GM12878 (cell line): Measurements from ENCODE around the gene CCL4. TPM values are rescaled to one million over a fixed set of nuclear protein-coding genes. Genes with fewer than 3 reads are reported as not detected.
A peak's percentile ranks its signal among the peaks of the same experiment; 100 is the strongest.

Experiments used
- ATAC-seq: fragments of 200-7000 bp; cut with Tn5 transposase; 3 replicates; pipeline ENCODE4 v1.9.1; 2020; ENCODE audit warnings: mild to moderate bottlenecking, moderate library complexity
- BruUV-seq: library from RNA; stranded (reverse); fragments of 400-500 nt; replicated peaks from 2 replicates; lab custom pipeline; 2021; lab: Mats Ljungman, UMichigan
- CTCF ChIA-PET: fragments of 300-600 bp; sonication (Branson Sonifier 250); formaldehyde crosslinking; extraction: SDS; loops from one replicate; lab custom pipeline; 2021; ENCODE audit warnings: inconsistent platforms; lab: Yijun Ruan, JAX
- POLR2A ChIA-PET: fragments of 350-600 bp; formaldehyde crosslinking; extraction: SDS; loops from one replicate; lab custom pipeline; 2021; ENCODE audit warnings: inconsistent platforms; lab: Charles Lee
- RAD21 ChIA-PET: fragments of 300-600 bp; sonication (Branson Sonifier 250); formaldehyde crosslinking; loops from one replicate; lab custom pipeline; 2023; ENCODE audit warnings: antibody characterized with exemption; ENCODE audit not compliant: unreplicated experiment; lab: Charles Lee
- SMC1A ChIA-PET: fragments of 300-600 bp; sonication (Branson Sonifier 250); formaldehyde crosslinking; loops from one replicate; lab custom pipeline; 2023; ENCODE audit not compliant: unreplicated experiment, uncharacterized antibody; lab: Charles Lee
- DNase-seq: peaks from one replicate; pipeline ENCODE4 v3.0.0-alpha.2; 2011; ENCODE audit warnings: low read depth, low spot score
- FAIRE-seq: peaks from 3 replicates; lab custom pipeline; 2011; peaks lifted over from hg19 to GRCh38; lab: Jason Lieb, UNC
- H2AFZ ChIP-seq: 2 replicates; pipeline ENCODE4 v1.6.0; 2011; ENCODE audit warnings: low read depth, low read length, control low read depth; ENCODE audit not compliant: control insufficient read depth
- H3K27ac ChIP-seq: 2 replicates; pipeline ENCODE4 v1.5.1; 2011; ENCODE audit warnings: control low read depth; ENCODE audit not compliant: control insufficient read depth, insufficient read depth
- H3K27me3 ChIP-seq, 2 experiments: replicated peaks in 1 of 2; 2 replicates each; pipeline versions ENCODE4 v1.6.0 to v1.6.1; 2011; ENCODE audit warnings: low read length in 1 of 2; ENCODE audit not compliant: control insufficient read depth in 2 of 2, insufficient read depth in 2 of 2
- H3K36me3 ChIP-seq, 2 experiments: 2 replicates each; pipeline ENCODE4 v1.5.1; 2011; ENCODE audit warnings: low read length in 1 of 2; ENCODE audit not compliant: control insufficient read depth in 2 of 2, insufficient read depth in 2 of 2
- H3K4me1 ChIP-seq: 2 replicates; pipeline ENCODE4 v1.6.1; 2011; ENCODE audit warnings: mild to moderate bottlenecking, low read length, moderate library complexity, mixed read lengths; ENCODE audit not compliant: control insufficient read depth, insufficient read depth
- H3K4me2 ChIP-seq: 2 replicates; pipeline ENCODE4 v1.6.0; 2011; ENCODE audit warnings: control low read depth; ENCODE audit not compliant: control insufficient read depth, insufficient read depth
- H3K4me3 ChIP-seq: fragments of 200-600 bp; sonication (generic); 2 replicates; pipeline ENCODE4 v1.5.1; 2016
- H3K79me2 ChIP-seq: 2 replicates; pipeline ENCODE4 v1.6.0; 2011; ENCODE audit warnings: low read length; ENCODE audit not compliant: control insufficient read depth, insufficient read depth
- H3K9ac ChIP-seq: 2 replicates; pipeline ENCODE4 v1.8.0; 2011; ENCODE audit warnings: low read length, control low read depth, mixed read lengths; ENCODE audit not compliant: control insufficient read depth, insufficient read depth
- H3K9me3 ChIP-seq: replicated peaks from 3 replicates; pipeline ENCODE4 v1.5.1; 2011; ENCODE audit warnings: mild to moderate bottlenecking, low read length; ENCODE audit not compliant: control insufficient read depth, insufficient read depth
- H4K20me1 ChIP-seq: 2 replicates; pipeline ENCODE4 v1.6.0; 2011; ENCODE audit not compliant: control insufficient read depth, insufficient read depth
- CBFB ChIP-seq: IDR thresholded peaks from 2 replicates; pipeline ENCODE4 v1.6.1; 2016; ENCODE audit warnings: antibody characterized with exemption, low read depth
- DPF2 ChIP-seq: fragments of 450-650 bp; IDR thresholded peaks from 2 replicates; pipeline ENCODE4 v1.6.1; 2017; ENCODE audit warnings: mild to moderate bottlenecking
- EED ChIP-seq: sonication (generic); IDR thresholded peaks from 2 replicates; pipeline ENCODE4 v1.6.1; 2016; ENCODE audit warnings: antibody characterized with exemption, low read depth
- IKZF1 ChIP-seq: fragments of 450-650 bp; conservative IDR thresholded peaks from 2 replicates; pipeline ENCODE4 v1.6.1; 2017; ENCODE audit warnings: antibody characterized with exemption, mild to moderate bottlenecking
- IKZF2 ChIP-seq, 2 experiments: fragments of 450-650 bp; IDR thresholded peaks; 2 replicates each; pipeline ENCODE4 v1.6.1; 2017; ENCODE audit warnings: mild to moderate bottlenecking in 2 of 2, moderate library complexity in 2 of 2
- MTA3 ChIP-seq: IDR thresholded peaks from 2 replicates; pipeline ENCODE4 v1.6.1; 2012; ENCODE audit warnings: low read length, inconsistent platforms, borderline replicate concordance
- NFXL1 ChIP-seq: fragments of 450-650 bp; IDR thresholded peaks from 2 replicates; pipeline ENCODE4 v1.6.1; 2017; ENCODE audit warnings: antibody characterized with exemption, mild to moderate bottlenecking, borderline replicate concordance
- NR2C2 ChIP-seq: IDR thresholded peaks from 2 replicates; pipeline ENCODE4 v1.6.1; 2011; ENCODE audit warnings: borderline replicate concordance, low read depth; ENCODE audit not compliant: control insufficient read depth, insufficient read length
- POLR2A ChIP-seq: IDR thresholded peaks from 2 replicates; pipeline ENCODE4 v1.6.1; 2011; ENCODE audit warnings: low read depth, mild to moderate bottlenecking, low read length
- RELA ChIP-seq: fragments of 450-650 bp; IDR thresholded peaks from 2 replicates; pipeline ENCODE4 v1.8.0; 2014; ENCODE audit warnings: borderline replicate concordance; ENCODE audit not compliant: partially characterized antibody
- SIX5 ChIP-seq: IDR thresholded peaks from 2 replicates; pipeline ENCODE4 v1.6.1; 2011; ENCODE audit warnings: mild to moderate bottlenecking, low read depth, low read length, moderate library complexity; ENCODE audit not compliant: severe bottlenecking
- TARDBP ChIP-seq: IDR thresholded peaks from 2 replicates; pipeline ENCODE4 v1.6.1; 2016; ENCODE audit warnings: borderline replicate concordance
- WRNIP1 ChIP-seq: IDR thresholded peaks from 2 replicates; pipeline ENCODE4 v1.6.1; 2011; ENCODE audit warnings: low read depth, low read length, improper control_type of control experiment, borderline replicate concordance
- ZNF207 ChIP-seq: fragments of 450-650 bp; IDR thresholded peaks from 2 replicates; pipeline ENCODE4 v1.6.1; 2014; ENCODE audit warnings: antibody characterized with exemption, mild to moderate bottlenecking, borderline replicate concordance
- WGBS: methylation state at CpG from one replicate; pipeline ENCODE4 v1.1.6; 2016; ENCODE audit warnings: low lambda C conversion rate; ENCODE audit not compliant: insufficient replicate concordance, insufficient coverage; ENCODE audit errors: missing lambda C conversion rate; 5-methylcytosine and 5-hydroxymethylcytosine counted together
- in situ Hi-C: fragments of 300-500 bp; cut with MboI; formaldehyde crosslinking; loops from 9 replicates; pipeline ENCODE4 v1.14.3; 2018; ENCODE audit warnings: mixed read lengths
- intact Hi-C: fragments of 100-400 bp; cut with micrococcal nuclease; formaldehyde crosslinking; loops from one replicate; pipeline ENCODE4 v1.14.2; 2022; ENCODE audit not compliant: unreplicated experiment
- polyA plus RNA-seq, 11 experiments: library from polyadenylated mRNA; depleted of rRNA in 4 of 11; unstranded in 6 of 11; stranded (reverse) in 5 of 11; fragments of >200 nt; fragmentation: Nextera tagmentation in 4 of 11; fragmentation: Illumina TruSeq in 1 of 11; extraction: Ambion mirVana in 4 of 11; extraction: Trizol in 1 of 11; gene quantifications; 1 replicate in 1 of 11; 2 replicates in 10 of 11; pipeline versions ENCODE4 v1.2.1 to v1.2.3, GENCODE V29; 2011 to 2016; ENCODE audit warnings: inconsistent platforms in 2 of 11, missing spikeins in 2 of 11, low read depth in 1 of 11
- total RNA-seq, 4 experiments: library from RNA; depleted of rRNA in 3 of 4; stranded (reverse); fragments of >200 nt in 3 of 4; fragmentation: Illumina TruSeq in 1 of 4; extraction: Trizol in 1 of 4; gene quantifications; 2 replicates each; pipeline versions ENCODE4 v1.2.1 to v1.2.3, GENCODE V29; 2013 to 2021
- TF ChIP-seq, protein P1 (sequence below): fragments of 450-650 bp; IDR thresholded peaks from 2 replicates; pipeline ENCODE4 v1.6.1; 2017; ENCODE audit warnings: mild to moderate bottlenecking

Gene CCL4
- total and polyA plus RNA-seq, 10 of the 15 experiments (the other 5 are each of a cell fraction or from before 2014, with no cell fraction given), result 18.7 to 741 (median 79.4) TPM

DNA sequence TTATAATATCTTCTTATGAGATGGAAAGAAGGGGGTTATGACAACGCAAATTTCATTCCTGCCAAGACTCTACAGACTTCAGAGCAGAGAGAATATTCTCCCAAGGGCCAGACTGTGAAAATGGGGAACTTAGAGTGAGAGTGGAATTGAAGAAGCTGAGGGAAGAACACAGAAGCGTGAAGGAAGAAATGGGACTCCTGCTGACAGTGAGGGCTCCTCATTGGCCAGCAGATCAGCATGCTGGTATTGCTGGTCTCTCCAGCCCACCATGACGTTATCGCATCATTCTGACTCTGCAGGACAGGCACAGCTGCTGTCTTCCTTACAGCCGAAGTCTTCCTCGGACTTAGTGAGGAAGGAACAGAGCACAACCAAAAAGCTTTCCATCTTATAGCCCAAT, 24.3 kb downstream of the CCL4 start:
- Histone ChIP-seq H3K4me1 (peaks cover 30% of the 10 kb centered on the region), H2AFZ (peak overlapping the region; percentile 40; the same call in 1 of the 2 replicates), H4K20me1 (no peaks in the 10 kb centered on the region), H3K36me3 (no peaks in the 10 kb centered on the region), H3K79me2 (no peaks in the 10 kb centered on the region), H3K9me3 (peaks cover 18% of the 10 kb centered on the region), H3K4me2 (0 out of 2 replicates have a peak overlapping the region, but pooled peaks have one; percentile 63), H3K4me3 (no peak overlapping the region), H3K9ac (no peak overlapping the region), H3K27ac (no peak overlapping the region)
- 91% methylated on average over 6 of the region's 6 CpGs for WGBS
- BruUV-seq, result no TSS peak
- ChIA-PET SMC1A (interaction anchor here (1.2 to 11.5 kb wide), 7 partner anchors 8 to 357 kb away, joined by 4 to 128 read pairs (median 8); partner anchors contain the start of genes CCL3 and CCL4), CTCF (interaction anchor here (0.8 to 2.7 kb wide), 10 partner anchors 9 to 319 kb away, joined by 3 to 13 read pairs (median 3); partner anchors contain the start of genes CCL3 and TAF15), POLR2A (interaction anchor here (1.4 to 4.4 kb wide), 2 partner anchors 8 to 10 kb away, joined by 7 to 16 read pairs; no protein-coding TSS in a partner anchor), RAD21 (interaction anchor here (1.1 to 4.5 kb wide), 6 partner anchors 9 to 158 kb away, joined by 3 to 28 read pairs (median 4); partner anchors contain the start of gene CCL3)
- ATAC-seq, result no peak
- TF ChIP-seq IKZF2 (IDR thresholded peaks at IDR 0.05) (no peak), EED (0 out of 2 replicates have a peak, but pooled peaks have one; percentile 19)
- TF ChIP-seq, all 136 proteins: peak for 1
- DNase-seq, result no peak
- in situ Hi-C loops (loop anchor here (25.0 kb wide), 1 partner anchor 359 kb away; the partner anchor contains the start of gene ZNHIT3), intact Hi-C loops (no loop called here)
- no peak for FAIRE-seq
- H3K27me3 ChIP-seq, result no peaks in the 10 kb centered on the region

DNA sequence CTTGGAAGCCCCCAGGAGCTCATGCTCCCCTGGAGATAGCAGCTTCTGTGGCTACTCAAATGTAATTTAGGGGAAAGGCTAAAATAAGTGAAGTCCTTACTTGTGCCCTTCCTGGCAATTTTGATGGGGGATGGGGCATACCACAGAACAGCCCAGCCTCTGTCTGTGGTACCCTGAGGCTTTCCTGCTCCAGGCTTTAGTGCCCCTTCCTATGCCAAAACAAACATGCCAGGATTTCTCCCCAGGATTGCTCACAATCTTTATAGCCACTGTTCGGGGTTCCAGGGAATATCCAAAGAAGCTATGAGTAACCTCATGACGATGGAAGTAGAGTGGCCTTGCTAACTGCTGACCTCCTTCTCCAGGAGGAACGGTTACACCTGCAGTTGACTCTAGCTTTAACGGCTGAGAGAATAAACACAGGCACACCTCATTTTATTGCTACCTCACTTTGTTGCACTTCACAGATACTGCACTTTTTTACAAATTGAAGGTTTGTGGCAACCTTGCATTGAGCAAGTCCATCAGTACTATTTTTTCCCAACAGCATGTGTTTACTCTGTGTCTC, 24.9 kb downstream of the CCL4 start:
- Histone ChIP-seq H3K4me2 (no peak overlapping the region), H3K4me3 (no peak overlapping the region), H3K27me3 (no peaks in the 10 kb centered on the region), H3K27ac (no peak overlapping the region), H3K36me3 (no peaks in the 10 kb centered on the region), H3K79me2 (no peaks in the 10 kb centered on the region), H3K4me1 (peaks cover 34% of the 10 kb centered on the region), H3K9ac (no peak overlapping the region), H4K20me1 (no peaks in the 10 kb centered on the region), H3K9me3 (peaks cover 18% of the 10 kb centered on the region), H2AFZ (no peak overlapping the region)
- intact Hi-C loops, result no loop called here
- 79% methylated on average over 4 of the region's 4 CpGs for WGBS
- in situ Hi-C loops, result loop anchor here (25.0 kb wide), 1 partner anchor 359 kb away; the partner anchor contains the start of gene ZNHIT3
- ChIA-PET SMC1A (interaction anchor here (1.0 to 11.5 kb wide), 8 partner anchors 8 to 357 kb away, joined by 3 to 128 read pairs (median 6); partner anchors contain the start of gene CCL3), POLR2A (interaction anchor here (1.1 to 4.4 kb wide), 2 partner anchors 11 to 55 kb away, joined by 3 to 16 read pairs; no protein-coding TSS in a partner anchor), CTCF (interaction anchor here (0.8 to 2.7 kb wide), 10 partner anchors 8 to 320 kb away, joined by 3 to 13 read pairs (median 3); partner anchors contain the start of genes CCL3 and TAF15), RAD21 (interaction anchor here (1.1 to 4.5 kb wide), 7 partner anchors 10 to 158 kb away, joined by 3 to 28 read pairs (median 4); partner anchors contain the start of gene CCL3)
- FAIRE-seq (no peak), DNase-seq (no peak), ATAC-seq (no peak)
- BruUV-seq, result no TSS peak
- TF ChIP-seq TARDBP (no peak), ZNF207 (no peak), NFXL1 (no peak), WRNIP1 (no peak), DPF2 (no peak), SIX5 (no peak), MTA3 (no peak), NR2C2 (no peak), POLR2A (no peak), RELA (no peak), IKZF1 (no peak), CBFB (no peak)
- TF ChIP-seq, protein P1, sequence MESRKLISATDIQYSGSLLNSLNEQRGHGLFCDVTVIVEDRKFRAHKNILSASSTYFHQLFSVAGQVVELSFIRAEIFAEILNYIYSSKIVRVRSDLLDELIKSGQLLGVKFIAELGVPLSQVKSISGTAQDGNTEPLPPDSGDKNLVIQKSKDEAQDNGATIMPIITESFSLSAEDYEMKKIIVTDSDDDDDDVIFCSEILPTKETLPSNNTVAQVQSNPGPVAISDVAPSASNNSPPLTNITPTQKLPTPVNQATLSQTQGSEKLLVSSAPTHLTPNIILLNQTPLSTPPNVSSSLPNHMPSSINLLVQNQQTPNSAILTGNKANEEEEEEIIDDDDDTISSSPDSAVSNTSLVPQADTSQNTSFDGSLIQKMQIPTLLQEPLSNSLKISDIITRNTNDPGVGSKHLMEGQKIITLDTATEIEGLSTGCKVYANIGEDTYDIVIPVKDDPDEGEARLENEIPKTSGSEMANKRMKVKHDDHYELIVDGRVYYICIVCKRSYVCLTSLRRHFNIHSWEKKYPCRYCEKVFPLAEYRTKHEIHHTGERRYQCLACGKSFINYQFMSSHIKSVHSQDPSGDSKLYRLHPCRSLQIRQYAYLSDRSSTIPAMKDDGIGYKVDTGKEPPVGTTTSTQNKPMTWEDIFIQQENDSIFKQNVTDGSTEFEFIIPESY, result no peak
